ENCODE data around the gene ZBTB40. TPM values are rescaled to one million over a fixed set of nuclear protein-coding genes. Genes with fewer than 3 reads are reported as not detected.

The ZBTB40 gene
- total RNA-seq, 1 experiment from 2014 or later: 16.3 TPM

GRCh38 chr1:22553104-22553880, 101.6 kb downstream of the ZBTB40 start:
- H3K27ac Mint-ChIP-seq: peak overlapping the region in 1 of 3 experiments; percentile 44; a peak in 1 of 7 replicates
- Histone ChIP-seq H2BK120ac (ENCODE audit: low read depth, low read length, poor library complexity, severe bottlenecking) (no peak overlapping the region), H4K8ac (replicated peaks; ENCODE audit: insufficient read length, low read depth, low read length) (no peak overlapping the region), H2BK5ac (ENCODE audit: insufficient read length, low read length) (no peak overlapping the region), H3K79me2 (ENCODE audit: insufficient read depth, low read length) (no peaks in the 10 kb centered on the region), H3K4me1 (ENCODE audit: insufficient read depth, low read length) (peaks cover 10% of the 10 kb centered on the region; the same call in 1 of the 2 replicates), H4K91ac (ENCODE audit: insufficient read length, low read depth, low read length) (no peak overlapping the region), H3K4me2 (ENCODE audit: insufficient read depth, insufficient read length, low read length) (no peak overlapping the region), H3K14ac (ENCODE audit: insufficient read depth, low read length) (no peak overlapping the region), H3K56ac (ENCODE audit: insufficient read length, low read depth, low read length) (no peak overlapping the region), H3K9me3 (ENCODE audit: control insufficient read depth, low read depth, low read length) (no peaks in the 10 kb centered on the region), H3K27me3 (ENCODE audit: insufficient read depth, low read length) (no peaks in the 10 kb centered on the region), H2BK20ac (ENCODE audit: low read depth, low read length, poor library complexity, severe bottlenecking) (no peak overlapping the region), H4K5ac (ENCODE audit: insufficient read length, low read depth, low read length) (no peak overlapping the region), H2BK15ac (ENCODE audit: low read depth, low read length) (no peak overlapping the region), H2AFZ (ENCODE audit: low read length) (no peak overlapping the region), H3K27ac (ENCODE audit: insufficient read length, low read depth, low read length) (no peak overlapping the region), H3K79me1 (ENCODE audit: insufficient read depth, low read depth, low read length, poor library complexity, severe bottlenecking) (no peaks in the 10 kb centered on the region), H3K23ac (ENCODE audit: insufficient read length, low read depth, low read length) (no peak overlapping the region), H3K18ac (ENCODE audit: insufficient read length, low read depth, low read length) (no peak overlapping the region), H3T11ph (ENCODE audit: low read length) (no peak overlapping the region), H3K9ac (ENCODE audit: extremely low read depth, insufficient read length, low read length) (no peak overlapping the region), H2BK12ac (ENCODE audit: insufficient read length, low read depth, low read length) (no peak overlapping the region), H3K23me2 (ENCODE audit: insufficient read length, low read depth, low read length, poor library complexity, severe bottlenecking) (no peaks in the 10 kb centered on the region), H4K20me1 (ENCODE audit: control insufficient read depth, insufficient read depth, insufficient read length) (peaks cover 2% of the 10 kb centered on the region), H2AK5ac (ENCODE audit: insufficient read length, low read length) (no peak overlapping the region), H3K4ac (ENCODE audit: low read depth, low read length) (no peak overlapping the region)
- DNase-seq: no peak
- no peak for TF ChIP-seq CTCF (conservative IDR thresholded peaks at IDR 0.05)
- H3K27me3 Mint-ChIP-seq (ENCODE audit: low read depth): peaks cover 13% of the 10 kb centered on the region
- H3K4me1 Mint-ChIP-seq: peaks cover 45 to 62% of the 10 kb centered on the region in 2 experiments
- no CpG with 5 or more reads among the region's 18 CpGs for WGBS (ENCODE audit: extremely low coverage, insufficient read length, low lambda C conversion rate)
- no peaks in the 10 kb centered on the region; a peak in 2 of 7 replicates for H3K36me3 Mint-ChIP-seq (ENCODE audit: insufficient read depth in 1 of 3, low read depth in 3 of 3)
- no peak overlapping the region for H3K4me3 Mint-ChIP-seq
- H3K9me3 Mint-ChIP-seq: no peaks in the 10 kb centered on the region; a peak in 2 of 5 replicates
